ENCODE data around the gene PHLDA2.

Gene PHLDA2

DNA sequence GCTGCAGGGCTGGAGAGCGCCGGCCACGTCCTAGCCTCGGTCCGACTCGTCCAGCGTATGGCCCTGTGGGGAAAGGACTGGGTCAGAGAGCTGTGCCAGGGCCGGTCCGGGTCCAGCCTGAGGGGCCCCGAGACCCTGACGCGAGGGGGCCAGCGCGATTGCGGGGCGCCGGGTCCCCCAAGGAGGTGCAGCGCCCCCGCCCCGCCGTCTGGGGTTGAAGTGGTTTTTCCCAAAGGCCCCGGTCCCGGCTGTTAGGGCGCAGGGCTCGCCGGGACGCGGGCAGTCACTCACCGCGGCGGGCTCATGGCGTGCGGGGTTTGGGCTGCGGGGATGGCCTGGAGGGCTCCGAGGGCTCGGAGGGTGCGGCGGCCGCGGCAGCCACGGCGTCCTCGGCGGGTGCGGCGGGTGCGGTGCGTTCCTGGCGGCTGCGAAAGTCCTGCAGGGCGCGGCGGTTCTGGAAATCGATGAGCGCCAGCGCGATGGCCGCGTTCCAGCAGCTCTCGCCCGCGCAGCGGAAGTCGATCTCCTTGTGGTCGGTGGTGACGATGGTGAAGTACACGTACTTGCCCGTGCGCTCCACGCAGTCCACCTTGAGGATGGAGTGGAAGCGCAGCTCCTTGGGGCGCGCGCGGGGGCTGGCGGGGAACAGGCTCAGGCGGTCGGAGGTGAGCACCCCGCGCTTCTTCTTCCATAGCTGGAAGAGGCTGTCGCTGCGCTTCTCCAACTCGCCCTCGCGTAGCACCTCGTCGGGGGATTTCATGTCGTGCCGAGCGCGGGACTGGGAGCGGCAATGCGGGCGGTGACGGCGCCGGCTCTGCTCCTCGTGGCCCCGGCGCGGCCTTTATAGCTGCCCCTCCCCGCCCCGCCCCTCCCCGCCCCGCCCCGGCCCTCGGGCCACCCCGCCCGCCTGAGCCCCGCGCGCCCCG is at the start of gene PHLDA2:
Gene PHLDA2 (minus strand): TSS at position 816 of the 926 bp plus-strand sequence. CDS start 56 bp downstream, at position 760.
- peak in 1 of 2 donors; percentile 54 for DNase-seq (ENCODE audit: low read depth in 2 of 2)

- no peak for DNase-seq (ENCODE audit: low read depth in 2 of 2)
These were observed 47.9 kb upstream of the PHLDA2 start for GRCh38 chr11:2977113-2977512.

DNA sequence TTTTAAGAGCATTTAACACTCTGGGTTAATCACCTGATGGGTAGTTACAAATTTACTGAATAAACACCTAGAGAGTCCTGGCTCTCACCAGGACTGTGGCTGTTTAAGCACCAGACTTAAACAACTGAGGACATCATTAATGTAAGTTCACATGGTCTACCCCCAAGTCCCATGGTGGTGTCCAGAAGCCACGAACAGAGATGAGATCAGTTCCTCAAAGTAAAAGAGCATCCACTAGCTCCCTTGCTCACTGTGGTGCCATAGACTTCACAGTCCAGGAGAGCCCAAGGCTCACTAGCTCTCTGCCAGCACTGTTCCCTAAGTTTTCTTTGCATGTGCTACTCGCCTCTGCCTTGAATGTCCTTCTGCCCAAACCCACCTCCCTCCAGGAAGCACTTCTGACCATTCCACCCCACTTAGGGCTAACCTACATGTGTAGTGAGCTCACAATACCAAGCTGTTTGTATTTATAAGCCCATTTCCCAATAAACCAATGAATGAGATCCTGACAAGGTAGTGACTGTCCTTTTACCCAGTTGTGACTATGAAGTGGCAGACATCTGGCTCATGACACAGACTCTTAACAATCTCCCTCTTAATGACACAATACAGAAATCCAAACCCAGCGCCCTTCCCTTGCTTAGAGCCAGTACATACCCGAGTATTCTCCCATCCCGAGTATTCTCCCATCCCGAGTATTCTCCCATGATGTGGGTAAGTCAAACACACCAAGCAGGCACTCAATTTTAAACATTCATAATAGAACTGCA is 47.3 kb upstream of the PHLDA2 start:
- no peak for DNase-seq (ENCODE audit: low read depth in 2 of 2)

- no peak for DNase-seq (ENCODE audit: low read depth in 2 of 2)
These were observed 46.4 kb upstream of the PHLDA2 start for GRCh38 chr11:2975594-2975993.

DNA sequence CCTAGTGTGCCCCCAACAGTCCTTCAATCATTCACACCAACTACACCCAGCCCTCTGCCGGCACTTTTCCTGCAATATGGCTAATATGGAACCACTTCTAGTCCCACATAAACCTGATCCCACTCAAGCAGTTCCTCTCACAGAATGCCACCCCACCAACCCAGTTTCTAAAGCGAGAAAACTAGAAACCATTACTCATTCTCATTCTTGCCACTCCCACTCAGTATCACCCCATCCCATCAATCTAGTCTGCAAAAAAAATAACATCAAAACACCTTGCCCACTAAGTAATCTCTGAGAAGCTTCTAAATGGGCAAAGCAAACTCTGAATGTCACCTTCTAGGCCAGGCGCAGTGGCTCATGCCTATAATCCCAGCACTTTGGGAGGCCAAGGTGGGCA is 45.1 kb upstream of the PHLDA2 start:
- DNase-seq (ENCODE audit: low read depth in 2 of 2): no peak

GRCh38 chr11:2968341-2968900 is 39.2 kb upstream of the PHLDA2 start:
- DNase-seq (ENCODE audit: low read depth in 2 of 2): no peak

DNA sequence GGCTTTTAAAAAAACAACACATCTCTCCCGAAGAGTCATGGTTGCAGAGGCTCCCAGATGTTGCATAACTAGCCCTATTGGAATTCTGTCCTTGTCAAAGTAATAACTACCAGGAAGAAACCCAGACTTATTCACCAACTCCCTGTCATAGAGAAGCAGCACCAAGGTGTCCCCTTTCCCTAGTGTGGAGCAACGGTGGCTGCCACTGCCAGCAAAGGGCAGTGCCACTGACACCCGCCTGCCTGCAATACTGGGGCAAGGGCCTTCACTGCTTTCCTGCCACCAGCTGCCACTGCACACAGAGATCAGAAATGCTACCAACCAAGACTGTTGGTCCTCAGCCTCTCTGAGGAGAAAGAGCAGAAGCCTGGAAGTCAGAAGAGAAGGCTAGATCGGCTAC is 35.6 kb upstream of the PHLDA2 start:
- DNase-seq (ENCODE audit: low read depth in 2 of 2): no peak

DNA sequence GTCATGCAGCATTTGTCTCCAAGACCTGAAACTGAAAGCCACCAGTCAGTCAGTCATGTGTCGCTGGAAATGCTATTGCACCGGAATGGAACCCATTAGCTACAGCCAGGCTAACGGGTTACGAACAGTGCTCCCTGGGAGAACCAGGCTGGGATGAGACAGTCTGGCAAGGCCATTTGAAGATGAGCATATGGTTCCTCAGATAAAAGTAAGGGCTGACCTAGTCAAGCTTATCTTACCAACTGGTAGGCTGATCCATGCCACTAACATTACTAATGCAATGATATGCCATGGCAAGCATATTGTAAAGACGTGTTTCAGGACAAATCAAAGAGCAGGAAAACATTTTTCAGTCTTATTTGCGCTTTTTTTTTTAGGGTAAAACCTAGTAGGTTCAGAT is 34.5 kb upstream of the PHLDA2 start:
- no peak for DNase-seq (ENCODE audit: low read depth in 2 of 2)

GRCh38 chr11:2963112-2963754 is 34.0 kb upstream of the PHLDA2 start:
- DNase-seq (ENCODE audit: low read depth in 2 of 2): no peak

DNA sequence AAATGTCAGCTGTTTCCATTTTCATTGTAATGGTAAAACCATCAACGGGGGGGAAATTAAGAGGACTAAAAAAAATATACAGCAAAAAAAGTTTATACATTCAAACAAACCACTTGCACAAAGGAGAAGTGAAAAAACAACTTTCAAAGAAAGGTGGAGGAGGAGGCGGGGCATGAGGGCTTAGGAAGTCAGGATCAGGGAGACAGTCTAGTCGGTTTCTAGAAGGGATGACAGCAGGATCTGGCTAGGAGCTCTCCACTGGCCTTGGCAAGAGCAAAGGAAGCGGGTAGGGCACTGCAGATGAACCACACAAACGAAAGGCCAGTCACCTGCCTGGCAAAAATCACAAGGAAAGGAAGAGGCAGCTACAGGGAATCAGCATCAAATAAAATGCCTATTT is 31.9 kb upstream of the PHLDA2 start:
- DNase-seq (ENCODE audit: low read depth in 2 of 2): no peak

GRCh38 chr11:2960139-2960538 is 30.9 kb upstream of the PHLDA2 start:
- no peak for DNase-seq (ENCODE audit: low read depth in 2 of 2)

DNA sequence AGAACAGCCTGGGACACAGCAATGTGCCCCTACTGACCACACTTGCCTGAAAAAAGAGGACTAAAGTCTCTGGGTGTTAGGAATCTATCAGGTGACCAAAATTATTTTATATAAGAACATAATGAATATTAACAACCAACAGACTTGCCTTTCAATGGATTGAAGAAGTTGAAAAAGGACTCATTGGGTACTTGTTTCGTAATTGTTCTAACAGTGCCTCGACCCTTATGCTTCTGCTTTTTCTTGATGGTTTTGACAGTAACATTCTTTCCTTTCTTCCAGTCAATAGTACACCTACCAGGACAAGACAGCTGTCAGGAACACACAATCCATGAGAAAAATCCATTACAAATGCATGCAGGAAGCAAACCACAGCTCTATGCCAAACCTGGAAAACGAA is 29.0 kb upstream of the PHLDA2 start:
- no peak for DNase-seq (ENCODE audit: low read depth in 2 of 2)

GRCh38 chr11:2955906-2956476 is 26.8 kb upstream of the PHLDA2 start:
- DNase-seq (ENCODE audit: low read depth in 2 of 2): no peak

- DNase-seq (ENCODE audit: low read depth in 2 of 2): no peak
These were observed 25.0 kb upstream of the PHLDA2 start for GRCh38 chr11:2954263-2954662.

DNA sequence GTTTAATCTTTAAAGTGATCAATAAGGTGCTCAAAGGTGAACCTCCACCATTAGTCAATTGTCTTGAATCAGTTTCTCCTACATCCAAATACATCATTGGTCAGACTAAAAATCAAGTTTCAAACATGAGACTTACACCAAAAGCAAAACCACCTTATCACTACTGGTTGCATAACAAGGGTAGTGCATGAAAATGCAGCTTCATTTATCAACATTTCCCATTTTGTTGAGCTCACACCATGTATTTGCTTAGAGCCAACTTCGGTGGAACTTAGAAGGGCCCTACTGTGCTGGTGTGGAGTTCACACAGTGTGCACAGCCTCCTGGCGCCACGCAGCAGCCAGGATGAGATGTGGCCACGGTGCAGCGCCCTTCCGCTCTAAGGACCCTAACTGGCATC is 23.1 kb upstream of the PHLDA2 start:
- no peak for DNase-seq (ENCODE audit: low read depth in 2 of 2)

DNA sequence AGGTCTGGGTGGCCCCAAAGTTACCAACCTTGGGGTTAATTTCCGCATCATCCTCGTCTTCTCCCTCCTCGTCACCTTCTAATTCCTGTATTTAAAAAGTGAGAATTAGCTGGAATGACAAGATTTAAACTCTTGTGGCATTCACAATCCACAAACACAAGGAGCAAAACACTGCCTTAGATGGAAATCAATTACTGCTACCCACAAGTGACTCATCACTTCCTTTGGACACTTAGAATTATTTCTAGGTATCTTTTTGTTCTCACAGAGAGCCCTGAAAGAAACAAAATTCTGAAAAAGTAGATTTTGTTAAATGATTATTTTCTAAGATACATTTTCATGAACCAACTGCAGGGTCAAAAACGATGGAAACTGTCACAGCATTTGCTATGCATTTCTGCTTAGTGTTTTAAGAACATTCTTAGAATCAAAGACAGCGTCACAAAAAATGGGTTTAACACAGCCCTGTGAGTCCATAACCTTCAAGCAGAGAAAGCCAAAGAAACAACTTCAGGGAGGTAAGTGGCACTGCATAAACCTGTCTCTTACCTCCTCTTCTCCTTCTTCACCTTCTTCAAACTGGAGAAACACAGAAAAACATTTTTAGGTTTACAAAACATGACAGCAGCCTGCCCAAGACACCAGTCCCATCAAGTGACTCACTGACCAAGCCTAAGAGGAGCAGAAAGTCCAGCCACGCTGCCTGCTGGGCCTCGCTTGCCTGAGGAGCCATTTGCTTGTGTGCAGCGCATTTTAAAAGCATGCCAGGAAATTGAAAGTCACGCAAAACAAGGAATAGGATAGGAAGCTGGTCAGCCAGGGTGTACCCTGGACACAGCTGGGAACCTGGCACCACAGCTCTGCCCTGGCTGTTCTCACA is 22.3 kb upstream of the PHLDA2 start:
- no peak for DNase-seq (ENCODE audit: low read depth in 2 of 2)

DNA sequence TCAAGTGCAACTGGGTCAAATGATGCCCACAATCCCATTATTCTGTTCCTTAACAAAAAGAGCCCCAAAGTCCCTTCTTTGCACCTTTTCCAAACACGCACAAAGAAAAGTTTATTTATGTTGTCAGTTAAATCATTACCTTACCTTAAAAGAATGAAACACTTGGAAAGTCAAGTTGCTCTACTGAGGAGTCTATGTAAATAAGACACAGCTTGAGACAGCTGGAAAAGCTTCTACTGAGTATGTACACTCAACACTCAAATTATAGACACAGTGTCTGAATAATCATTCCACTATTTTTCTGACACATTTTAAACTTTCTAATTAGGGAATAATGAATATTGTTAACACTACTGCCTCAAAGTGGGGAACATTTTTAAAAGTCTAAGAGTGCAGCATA is 21.6 kb upstream of the PHLDA2 start:
- DNase-seq (ENCODE audit: low read depth in 2 of 2): no peak

- no peak for DNase-seq (ENCODE audit: low read depth in 2 of 2)
These were observed 20.7 kb upstream of the PHLDA2 start for GRCh38 chr11:2949920-2950319.

DNA sequence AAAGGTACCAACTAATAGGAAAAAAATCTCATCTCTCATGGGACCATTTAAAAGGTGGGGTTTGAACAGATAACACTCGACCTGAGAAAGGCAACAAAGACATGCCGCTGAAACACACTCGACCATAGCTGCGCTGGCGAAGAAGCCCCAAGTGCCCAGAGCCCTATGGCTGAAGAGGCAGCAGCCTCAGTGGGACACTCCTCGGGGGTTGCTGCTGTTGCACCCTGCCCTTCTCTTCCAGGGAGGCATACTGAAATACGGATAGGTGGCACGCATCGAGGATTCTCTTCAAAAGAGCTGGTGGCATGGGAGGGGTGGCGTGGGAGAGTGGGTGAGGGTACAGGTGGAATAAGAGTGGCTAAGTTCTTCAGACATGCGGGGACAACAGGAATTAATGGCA is 18.5 kb upstream of the PHLDA2 start:
- DNase-seq (ENCODE audit: low read depth in 2 of 2): no peak

GRCh38 chr11:2945757-2946287 is 16.6 kb upstream of the PHLDA2 start:
- no peak for DNase-seq (ENCODE audit: low read depth in 2 of 2)
